ENCODE data around the gene GPSM1.
"Not testable (repeated sequence)": the region's sequence is repeated elsewhere in the genome, so short reads cannot be mapped to it uniquely, and the experiment has no call there.

Gene GPSM1

DNA sequence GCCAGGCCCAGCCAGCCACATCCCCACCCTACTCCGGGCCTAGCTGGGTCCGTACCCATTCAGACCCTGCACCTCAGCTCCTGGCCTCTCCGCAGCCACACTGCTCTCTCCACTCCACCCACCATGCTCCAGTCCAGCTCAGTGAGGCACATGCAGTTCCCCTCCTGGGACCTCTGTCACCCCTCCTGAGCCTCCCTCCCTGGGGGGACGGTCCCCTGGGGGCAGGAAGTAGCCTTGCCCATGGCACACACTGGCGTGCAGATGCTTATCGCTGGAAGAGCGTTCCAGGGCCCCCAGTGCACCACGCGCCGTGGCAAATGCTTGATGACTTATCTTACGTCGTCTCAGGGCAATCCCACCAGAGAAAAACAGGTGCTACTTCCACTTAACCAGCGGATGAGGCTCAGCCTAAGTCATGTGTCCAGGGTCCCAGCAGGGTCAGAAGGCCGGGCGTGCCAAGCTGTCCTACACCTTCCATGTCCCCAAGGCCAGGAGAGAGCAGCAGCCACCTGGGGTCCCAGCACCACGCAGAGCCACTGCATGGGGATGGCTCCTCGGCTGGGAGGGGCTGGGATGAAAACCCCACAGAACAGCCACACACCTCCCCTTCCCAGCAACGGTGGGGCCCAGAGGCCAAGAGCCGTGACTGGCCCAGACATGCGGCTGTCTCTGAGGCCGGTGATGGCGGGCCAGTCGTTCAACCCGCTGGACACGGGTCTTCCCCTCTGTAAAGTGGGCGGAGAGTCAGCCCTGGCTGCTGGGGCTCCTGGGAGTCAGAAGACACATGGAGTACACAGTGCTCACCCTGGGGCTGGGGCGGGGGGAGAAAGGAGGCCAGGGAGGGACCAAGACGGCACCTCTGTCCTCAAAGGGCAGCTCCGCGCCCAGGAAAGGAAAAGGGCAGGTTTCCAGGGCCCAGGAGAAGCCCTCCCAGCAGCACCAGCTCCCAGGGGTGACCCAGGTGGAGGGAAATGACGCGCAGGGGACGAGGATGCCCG, 20.8 kb upstream of the GPSM1 start:
- no peak for DNase-seq

DNA sequence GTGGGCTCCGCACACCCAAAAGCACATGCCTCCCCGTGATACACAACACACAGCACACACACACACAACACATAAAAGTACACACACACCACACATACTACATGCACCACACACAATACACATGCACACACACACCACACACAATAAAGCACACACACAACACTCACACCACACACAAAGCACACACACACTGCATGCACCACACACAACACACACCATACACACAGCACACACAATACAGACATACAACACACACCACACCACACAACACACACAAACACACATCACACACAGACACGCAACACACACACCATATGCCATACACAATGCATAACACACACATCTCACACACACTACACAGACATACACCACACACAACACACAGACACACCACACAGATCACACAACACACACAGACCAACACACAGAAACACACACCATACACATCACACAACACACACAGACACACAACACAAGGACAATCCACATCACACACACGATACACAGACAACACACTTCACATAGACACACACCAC, 20.1 kb upstream of the GPSM1 start:
- no peak for DNase-seq

DNA sequence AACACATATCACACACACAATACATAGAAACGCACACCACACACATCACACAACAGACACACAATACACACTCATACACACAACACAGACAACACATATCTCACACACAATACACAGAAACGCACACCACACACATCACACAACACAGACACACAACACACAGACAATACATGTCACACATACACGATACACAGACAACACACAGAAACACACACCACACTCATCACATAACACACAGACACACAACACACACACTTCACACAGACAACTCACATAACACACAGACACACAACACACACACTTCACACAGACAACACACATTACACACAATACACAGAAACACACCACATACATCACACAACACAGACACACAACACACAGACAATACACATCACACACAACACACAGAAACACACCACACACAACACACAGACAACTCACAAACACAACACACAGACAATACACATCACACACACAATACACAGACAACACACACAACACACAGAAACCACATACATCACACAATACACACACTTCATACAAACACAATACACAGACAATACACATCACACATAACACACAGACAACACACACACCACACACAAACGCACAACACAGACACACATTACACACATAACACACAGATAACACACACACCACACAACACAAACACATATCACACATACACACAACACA, 19.2 kb upstream of the GPSM1 start:
- DNase-seq: no peak

DNA sequence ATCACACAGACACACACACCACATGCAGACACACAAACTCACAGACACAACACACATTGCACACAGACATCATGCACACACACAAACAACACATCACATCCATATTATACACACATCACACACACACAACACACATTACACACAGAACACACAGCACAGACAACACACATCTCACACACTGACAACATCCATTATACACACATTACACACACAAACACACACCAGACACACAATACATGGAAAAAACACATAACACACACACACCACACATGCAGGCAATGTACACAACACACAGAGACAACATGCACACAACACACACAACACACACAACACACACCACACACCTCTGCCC, 18.7 kb upstream of the GPSM1 start:
- no peak for DNase-seq

DNA sequence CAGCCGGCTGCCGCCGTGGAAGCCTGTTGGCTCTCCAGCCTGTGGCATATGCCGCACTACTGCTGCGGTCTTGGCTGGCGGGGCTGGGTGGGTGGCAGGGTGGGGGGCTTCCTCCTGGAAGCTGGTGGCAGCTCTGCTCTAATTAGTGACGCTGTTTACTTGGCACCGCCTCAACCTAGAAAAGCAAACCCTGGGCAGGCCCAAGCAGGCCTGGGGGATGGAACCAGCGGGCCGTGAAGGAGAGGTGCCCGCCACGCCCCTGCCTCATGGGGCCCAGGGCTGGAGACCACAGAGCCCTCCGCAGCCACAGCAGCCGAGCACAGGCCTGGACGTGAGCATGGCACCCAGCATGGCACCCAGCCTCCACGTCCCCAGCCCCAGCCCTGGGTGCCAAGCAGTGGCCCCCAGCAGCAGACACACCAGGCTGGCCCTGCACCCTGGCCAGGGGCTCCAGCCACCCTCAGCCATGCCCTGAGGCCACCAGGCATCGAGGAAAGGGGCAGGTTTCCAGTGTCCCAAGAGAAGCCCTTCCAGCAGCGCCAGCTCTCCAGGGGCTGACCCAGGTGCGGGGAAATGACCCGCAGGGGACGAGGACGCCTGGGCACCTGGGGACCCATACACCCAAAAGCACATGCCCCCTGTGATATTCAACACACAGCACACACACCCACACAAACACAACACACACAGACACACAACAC, 18.1 kb upstream of the GPSM1 start:
- DNase-seq: peak; percentile 47

DNA sequence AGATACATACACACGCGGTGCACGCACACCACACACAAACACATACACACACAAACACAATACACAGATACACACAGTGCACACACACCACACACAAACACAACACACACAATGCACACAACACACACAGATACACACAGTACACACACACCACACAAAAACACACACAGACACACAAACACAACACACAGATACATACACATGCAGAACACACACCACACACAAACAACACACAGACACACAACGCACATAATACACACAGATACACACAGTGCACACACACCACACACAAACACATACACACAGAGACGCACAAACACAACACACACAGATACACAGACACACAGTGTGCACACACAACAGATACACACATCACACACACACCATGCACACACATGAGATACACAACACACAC, 17.5 kb upstream of the GPSM1 start:
- no peak for DNase-seq

- DNase-seq: no peak
Observed at GRCh38 chr9:136310273-136311030, 16.9 kb upstream of the GPSM1 start.

DNA sequence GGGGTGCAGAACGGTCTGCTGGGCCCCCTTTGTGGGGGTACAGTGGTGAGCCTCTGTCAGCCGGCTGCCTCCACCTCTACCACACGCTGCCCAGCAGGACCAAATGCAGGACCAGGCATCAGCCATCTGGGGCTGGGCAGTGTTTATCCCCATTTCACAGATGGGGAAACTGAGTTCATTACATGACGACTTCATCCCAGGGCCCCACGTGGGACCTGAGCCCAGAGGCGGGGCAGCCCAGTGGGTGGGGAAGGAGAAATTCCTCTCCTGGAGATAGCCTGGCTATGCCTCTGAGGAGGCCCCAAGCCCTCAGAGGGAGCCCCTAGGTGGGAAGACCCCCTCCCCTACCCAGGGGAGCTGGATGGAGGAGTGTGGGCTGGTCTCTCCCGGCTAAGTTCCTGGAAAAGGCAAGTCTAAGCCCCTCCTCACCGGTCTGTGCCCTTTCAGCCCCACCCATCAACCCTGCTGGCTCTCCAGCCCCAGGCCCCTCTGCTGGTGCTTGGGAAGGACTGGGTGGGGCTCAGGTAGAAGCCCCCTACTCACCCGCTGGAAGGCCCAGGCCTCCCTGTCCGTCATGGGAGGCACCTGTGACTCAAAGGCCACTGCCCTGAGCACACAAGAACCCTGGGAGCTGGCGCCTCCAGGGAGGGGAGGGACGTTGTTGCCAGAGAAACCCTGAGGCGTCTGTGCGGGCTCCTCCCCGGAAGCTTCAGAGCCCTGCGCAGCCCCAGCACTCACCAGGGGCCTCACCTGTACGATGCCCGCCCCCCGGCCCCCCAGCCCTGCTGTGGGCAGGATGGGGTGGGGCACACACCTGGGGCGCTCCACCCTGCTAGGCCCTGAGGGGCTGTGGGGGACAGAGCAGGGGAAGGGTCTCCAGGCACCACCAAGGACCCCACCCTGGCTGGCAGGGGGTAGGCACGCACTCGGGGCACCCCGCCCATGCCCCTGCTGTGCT, 16.0 kb upstream of the GPSM1 start:
- peak; percentile 9 for DNase-seq

GRCh38 chr9:136312009-136312375, 15.3 kb upstream of the GPSM1 start:
- DNase-seq: no peak

DNA sequence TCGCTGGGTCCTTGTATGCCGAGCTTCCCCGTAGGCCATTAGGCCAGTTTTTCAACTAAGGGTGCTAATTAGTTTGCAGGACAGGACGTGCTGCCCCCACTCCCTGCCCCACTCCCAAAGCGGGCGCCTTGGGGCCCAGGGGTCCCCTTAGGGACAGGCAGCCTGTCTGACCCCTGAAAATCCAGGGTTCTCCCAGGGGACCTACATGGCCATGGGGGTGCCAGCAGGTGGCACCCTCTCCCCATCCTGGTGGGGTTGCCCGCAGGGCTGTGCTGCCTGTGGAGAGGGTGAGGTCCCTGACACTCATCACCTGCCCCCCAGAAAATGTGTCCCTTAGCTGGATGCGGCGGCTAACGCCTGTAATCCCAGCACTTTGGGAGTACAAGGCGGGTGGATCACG, 14.9 kb upstream of the GPSM1 start:
- no peak for DNase-seq

GRCh38 chr9:136313111-136314055, 14.0 kb upstream of the GPSM1 start:
- no peak for DNase-seq

DNA sequence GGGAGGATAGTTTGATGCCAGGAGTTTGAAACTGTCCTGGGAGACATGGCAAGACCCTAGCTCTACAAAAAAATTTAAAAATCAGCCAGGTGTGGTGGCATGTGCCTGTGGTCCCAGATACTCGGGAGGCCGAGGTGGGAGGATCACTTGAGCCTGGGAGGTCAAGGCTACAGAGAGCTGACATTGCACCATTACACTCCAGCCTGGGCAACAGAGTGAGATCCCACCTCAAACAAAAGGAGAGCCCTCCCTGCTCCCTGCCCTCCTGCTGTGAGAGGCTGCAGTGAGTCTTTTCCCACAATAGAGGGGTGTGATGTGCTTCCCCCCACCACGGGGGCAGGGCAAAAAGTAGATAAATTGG, 13.3 kb upstream of the GPSM1 start:
- no peak for DNase-seq

DNA sequence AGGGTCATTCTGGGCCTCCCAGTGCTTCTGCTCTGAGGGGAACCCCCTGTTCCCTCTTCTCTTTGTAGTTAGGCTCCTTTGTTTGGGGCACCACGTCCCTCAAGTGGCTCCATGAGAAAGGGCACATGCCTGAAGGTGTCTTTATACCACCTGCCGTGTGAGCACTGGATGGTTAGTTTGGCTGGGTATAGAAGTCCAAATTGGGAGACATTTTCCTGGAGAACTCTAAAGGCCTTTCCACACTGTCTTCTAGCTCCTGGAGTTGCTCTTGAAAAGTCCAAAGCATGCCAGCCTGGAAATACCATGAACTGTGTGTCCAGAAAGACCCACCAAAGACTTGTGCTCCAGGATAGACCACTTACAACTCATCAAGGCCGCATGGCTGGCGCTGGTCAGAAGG, 12.4 kb upstream of the GPSM1 start:
- DNase-seq: no peak

- no peak for DNase-seq
Observed at GRCh38 chr9:136316271-136316751, 11.0 kb upstream of the GPSM1 start.

GRCh38 chr9:136316896-136317676, 10.3 kb upstream of the GPSM1 start:
- no peak for DNase-seq

GRCh38 chr9:136317695-136318094, 9.6 kb upstream of the GPSM1 start:
- no peak for DNase-seq

DNA sequence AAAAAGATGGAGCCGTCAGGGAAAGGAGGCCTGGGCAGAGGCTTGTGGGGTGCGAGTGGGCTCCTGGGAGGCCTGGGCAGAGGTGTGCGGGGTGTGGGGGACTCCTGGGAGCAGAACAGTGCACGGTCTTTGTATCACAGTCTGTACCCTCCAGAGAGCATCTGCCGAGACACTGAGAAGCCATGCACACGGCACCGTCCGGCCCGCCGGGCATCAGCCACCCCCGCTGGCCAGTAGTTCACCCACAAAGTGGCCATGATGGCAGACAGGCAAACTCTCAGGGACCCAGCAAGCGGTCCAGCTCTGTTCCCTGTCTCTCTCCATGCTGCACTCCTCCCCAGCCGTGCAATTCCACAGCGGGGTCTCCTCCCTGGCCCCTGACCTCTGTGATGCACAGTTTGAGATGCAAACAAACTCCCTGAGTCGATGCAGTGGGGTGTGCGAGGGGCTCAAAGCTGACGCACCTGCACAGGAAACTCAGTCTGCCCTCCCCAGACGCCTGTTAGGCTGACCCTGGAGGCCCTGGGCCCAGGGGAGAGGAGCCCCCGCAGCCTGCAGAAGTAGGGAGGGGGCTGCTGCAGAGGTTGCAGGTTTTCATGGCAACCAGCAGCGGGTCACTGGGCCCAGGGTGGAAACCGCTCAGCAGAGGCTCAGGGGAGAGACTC, 9.1 kb upstream of the GPSM1 start:
- DNase-seq: no peak

DNA sequence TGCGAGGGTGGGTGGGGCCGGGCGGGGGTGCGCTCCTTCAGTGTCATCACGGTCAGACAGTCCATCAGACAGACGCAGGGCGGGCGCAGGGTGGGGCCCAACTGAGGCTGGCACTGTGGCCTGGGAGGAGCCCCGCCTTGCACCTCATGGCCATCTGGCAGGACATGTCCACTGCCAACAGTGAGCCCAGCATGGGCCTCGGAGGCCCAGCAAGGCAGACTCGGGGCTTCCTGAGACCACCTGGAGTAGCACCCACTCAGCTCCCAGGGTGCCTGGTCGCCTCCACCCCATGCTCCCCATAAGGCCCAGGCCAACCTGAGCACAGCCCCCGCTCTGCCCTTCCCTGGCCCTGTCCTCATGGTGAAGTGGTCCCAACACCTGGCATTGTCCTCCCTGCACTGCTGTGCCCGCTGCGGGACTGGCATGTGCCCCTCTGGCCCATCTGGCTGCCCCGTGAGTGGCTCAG, 8.5 kb upstream of the GPSM1 start:
- DNase-seq: no peak

DNA sequence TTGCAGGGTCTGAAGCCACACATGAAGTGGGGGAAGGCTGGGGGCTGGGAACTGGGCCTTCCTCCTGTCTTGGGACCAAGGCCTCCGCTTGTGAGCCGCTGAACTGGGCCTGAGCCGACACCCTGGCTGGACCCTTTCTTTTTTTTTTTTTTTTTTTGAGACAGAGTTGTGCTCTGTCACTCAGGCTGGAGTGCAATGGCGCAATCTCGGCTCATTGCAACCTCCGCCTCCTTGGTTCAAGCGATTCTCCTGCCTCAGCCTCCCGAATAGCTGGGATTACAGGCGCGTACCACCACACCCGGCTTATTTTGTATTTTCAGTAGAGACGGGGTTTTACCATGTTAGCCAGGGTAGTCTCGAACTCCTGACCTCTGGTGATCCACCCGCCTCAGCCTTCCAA, 8.1 kb upstream of the GPSM1 start:
- DNase-seq: not testable (repeated sequence)
